CD8-positive, alpha-beta memory T cell (primary cell): Measurements from ENCODE around the gene RAI1. TPM values are rescaled to one million over a fixed set of nuclear protein-coding genes. Genes with fewer than 3 reads are reported as not detected.

ENCODE experiments used
- CTCF ChIA-PET: fragments of 350-600 bp; sonication (Branson Sonifier 250); formaldehyde crosslinking; loops from one replicate; lab custom pipeline; 2021; ENCODE audit warnings: antibody characterized with exemption; lab: Charles Lee
- POLR2A ChIA-PET: fragments of 350-600 bp; sonication (Branson Sonifier 250); formaldehyde crosslinking; loops from one replicate; lab custom pipeline; 2021; ENCODE audit warnings: antibody characterized with exemption; lab: Charles Lee
- DNase-seq, 5 donors: peaks; one replicate each; pipeline versions ENCODE4 v3.0.0 to v3.0.0-alpha.2; 2020 to 2022; ENCODE audit warnings: mixed read lengths in 1 of 5
- H3K27ac ChIP-seq: one replicate; pipeline ENCODE4 v1.7.0; 2013; ENCODE audit warnings: low read depth, mild to moderate bottlenecking, low read length, moderate library complexity
- H3K27me3 ChIP-seq: 2 replicates; pipeline ENCODE4 v1.7.0; 2013; ENCODE audit warnings: low read length, mild to moderate bottlenecking; ENCODE audit not compliant: insufficient read depth, poor library complexity, severe bottlenecking
- H3K36me3 ChIP-seq: 2 replicates; pipeline ENCODE4 v1.7.0; 2013; ENCODE audit warnings: mild to moderate bottlenecking, low read length, moderate library complexity; ENCODE audit not compliant: insufficient read depth
- H3K4me1 ChIP-seq: 2 replicates; pipeline ENCODE4 v1.7.0; 2013; ENCODE audit warnings: mild to moderate bottlenecking, low read length, moderate library complexity; ENCODE audit not compliant: insufficient read depth
- H3K4me3 ChIP-seq: 2 replicates; pipeline ENCODE4 v1.7.0; 2013; ENCODE audit warnings: mild to moderate bottlenecking, low read length
- H3K9me3 ChIP-seq: 2 replicates; pipeline ENCODE4 v1.7.0; 2013; ENCODE audit warnings: mild to moderate bottlenecking, low read length
- H3K27ac Mint-ChIP-seq, 8 donors: one replicate each; pipeline ENCODE4 v1.8.0; 2020 to 2021; ENCODE audit warnings: mixed read lengths in 8 of 8, mild to moderate bottlenecking in 6 of 8, inconsistent platforms in 3 of 8, moderate library complexity in 3 of 8
- H3K27me3 Mint-ChIP-seq, 2 donors: one replicate each; pipeline ENCODE4 v1.8.0; 2020 to 2021; ENCODE audit warnings: mixed read lengths in 2 of 2, mild to moderate bottlenecking in 1 of 2, moderate library complexity in 1 of 2
- H3K36me3 Mint-ChIP-seq, 3 donors: one replicate each; pipeline ENCODE4 v1.8.0; 2020 to 2021; ENCODE audit warnings: mixed read lengths in 3 of 3, inconsistent platforms in 1 of 3, mild to moderate bottlenecking in 1 of 3
- H3K4me1 Mint-ChIP-seq, 3 donors: one replicate each; pipeline ENCODE4 v1.8.0; 2020 to 2021; ENCODE audit warnings: mixed read lengths in 3 of 3, inconsistent platforms in 1 of 3, mild to moderate bottlenecking in 1 of 3
- H3K4me3 Mint-ChIP-seq, 7 donors: one replicate each; pipeline ENCODE4 v1.8.0; 2020 to 2021; ENCODE audit warnings: mixed read lengths in 7 of 7, mild to moderate bottlenecking in 6 of 7, moderate library complexity in 4 of 7, inconsistent platforms in 2 of 7
- H3K9me3 Mint-ChIP-seq, 5 donors: one replicate each; pipeline ENCODE4 v1.8.0; 2020 to 2022; ENCODE audit warnings: mixed read lengths in 5 of 5, mild to moderate bottlenecking in 3 of 5, moderate library complexity in 2 of 5, inconsistent platforms in 1 of 5
- polyA plus RNA-seq: library from polyadenylated mRNA; unstranded; fragments of 300-500 nt; fragmentation: Illumina TruSeq; gene quantifications from one replicate; pipeline ENCODE4 v1.2.3, GENCODE V29; 2021
- total RNA-seq, 2 experiments: library from RNA; stranded (reverse); gene quantifications; one replicate each; pipeline ENCODE4 v1.2.3, GENCODE V29; 2021

Gene RAI1
- total and polyA plus RNA-seq, 3 experiments from 2014 or later: 5.6 to 20.2 (median 19.7) TPM

GRCh38 chr17:17783825-17784656 is 102.8 kb downstream of the RAI1 start:
- H3K27ac ChIP-seq: no peak overlapping the region
- POLR2A ChIA-PET: no interaction called here
- peak overlapping the region; percentile 78 to 93 (median 83) for H3K4me3 Mint-ChIP-seq

GRCh38 chr17:17784657-17785267 is 103.5 kb downstream of the RAI1 start:
- Histone ChIP-seq H3K36me3 (no peaks in the 10 kb centered on the region), H3K9me3 (no peaks in the 10 kb centered on the region), H3K27ac (no peak overlapping the region), H3K4me1 (peaks cover 19% of the 10 kb centered on the region), H3K27me3 (no peaks in the 10 kb centered on the region), H3K4me3 (peak overlapping the region; percentile 59)
- peak overlapping the region in 1 of 8 donors; percentile 47 for H3K27ac Mint-ChIP-seq
- DNase-seq: peak in 1 of 5 donors; percentile 45
- peaks cover 4 to 35% (median 11%) of the 10 kb centered on the region in 3 donors for H3K4me1 Mint-ChIP-seq
- peak overlapping the region; percentile 14 to 78 (median 49) for H3K4me3 Mint-ChIP-seq
- POLR2A ChIA-PET: no interaction called here
- no peaks in the 10 kb centered on the region for H3K36me3 Mint-ChIP-seq
- H3K9me3 Mint-ChIP-seq: no peaks in the 10 kb centered on the region
- CTCF ChIA-PET: no interaction called here
- peaks cover 3% of the 10 kb centered on the region in 2 donors for H3K27me3 Mint-ChIP-seq

More at GRCh38 chr17:17783825-17784656, 102.8 kb downstream of the RAI1 start:
- no peaks in the 10 kb centered on the region for H3K36me3 ChIP-seq
- Mint-ChIP-seq H3K27ac (peak overlapping the region in 3 of 8 donors; percentile 29 to 71 (median 53)), H3K4me1 (peaks cover 4 to 35% (median 11%) of the 10 kb centered on the region in 3 donors), H3K36me3 (no peaks in the 10 kb centered on the region), H3K9me3 (no peaks in the 10 kb centered on the region), H3K27me3 (peaks cover 3% of the 10 kb centered on the region in 2 donors)
- peaks cover 19% of the 10 kb centered on the region for H3K4me1 ChIP-seq
- H3K27me3 ChIP-seq: no peaks in the 10 kb centered on the region
- DNase-seq: peak in 2 of 5 donors; percentile 16 to 46
- CTCF ChIA-PET: interaction anchor here (0.8 to 1.1 kb wide), 2 partner anchors 10 to 22 kb away, joined by 3 read pairs; no protein-coding TSS in a partner anchor
- H3K9me3 ChIP-seq: no peaks in the 10 kb centered on the region
- H3K4me3 ChIP-seq: peak overlapping the region; percentile 59

DNA sequence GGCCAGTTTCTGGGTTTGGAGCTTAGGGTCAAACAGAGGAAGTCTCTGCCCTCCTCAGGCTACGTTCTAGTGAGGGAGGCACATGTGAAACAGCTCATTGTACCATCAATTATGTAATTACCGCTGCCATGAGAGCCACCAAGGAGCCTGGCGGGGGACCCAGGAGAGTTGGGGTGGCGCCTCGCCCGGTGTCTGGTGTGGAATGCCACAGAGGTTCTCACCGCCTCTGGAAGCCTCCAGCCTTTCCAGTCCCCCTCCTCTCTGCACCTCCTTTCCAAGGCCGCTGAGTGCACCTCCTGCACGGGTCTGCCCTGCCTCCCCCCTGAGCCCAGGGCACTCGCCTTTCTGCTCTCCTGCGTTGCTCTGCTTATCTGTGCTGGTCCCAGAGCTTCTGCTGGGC is 104.1 kb downstream of the RAI1 start:
- Mint-ChIP-seq H3K4me3 (peak overlapping the region in 6 of 7 donors; percentile 14 to 57 (median 38)), H3K9me3 (no peaks in the 10 kb centered on the region)

DNA sequence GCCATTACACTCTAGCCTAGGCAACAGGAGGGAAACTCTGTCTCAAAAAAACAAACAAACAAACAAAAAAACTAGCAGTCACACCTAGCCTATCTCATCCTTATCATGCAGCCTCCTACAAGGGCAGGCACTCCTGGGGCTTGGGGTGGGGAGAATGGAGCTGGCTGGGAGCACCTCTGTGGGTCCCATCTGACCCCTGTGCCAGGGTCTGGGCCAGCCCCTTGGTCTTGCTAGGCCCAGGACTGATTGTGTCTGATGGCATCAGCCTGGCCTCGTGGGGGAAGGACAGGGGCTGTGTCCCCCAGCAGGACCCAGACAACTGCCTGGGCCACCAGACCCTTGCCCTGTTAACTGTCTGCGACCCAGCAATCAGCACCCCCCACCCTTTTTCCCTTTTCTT is 105.7 kb downstream of the RAI1 start:
- Histone ChIP-seq H3K9me3 (no peaks in the 10 kb centered on the region), H3K36me3 (no peaks in the 10 kb centered on the region), H3K27ac (no peak overlapping the region), H3K4me3 (no peak overlapping the region), H3K27me3 (no peaks in the 10 kb centered on the region), H3K4me1 (peaks cover 23% of the 10 kb centered on the region)
- Mint-ChIP-seq H3K4me3 (peak overlapping the region in 1 of 7 donors; percentile 27), H3K4me1 (peaks cover 5 to 25% (median 9%) of the 10 kb centered on the region in 3 donors), H3K27ac (peak overlapping the region in 1 of 8 donors; percentile 45), H3K9me3 (no peaks in the 10 kb centered on the region), H3K36me3 (no peaks in the 10 kb centered on the region), H3K27me3 (peaks cover 0 to 3% of the 10 kb centered on the region in 2 donors)
- POLR2A ChIA-PET: no interaction called here
- CTCF ChIA-PET: no interaction called here
- DNase-seq: no peak

More for the DNA sequence above, 104.1 kb downstream of the RAI1 start:
- Mint-ChIP-seq H3K27me3 (peaks cover 3% of the 10 kb centered on the region in 2 donors), H3K36me3 (no peaks in the 10 kb centered on the region), H3K4me1 (peaks cover 4 to 34% (median 11%) of the 10 kb centered on the region in 3 donors), H3K27ac (peak overlapping the region in 3 of 8 donors; percentile 45 to 94 (median 55))
- DNase-seq: no peak
- Histone ChIP-seq H3K4me1 (peaks cover 19% of the 10 kb centered on the region), H3K27ac (no peak overlapping the region), H3K27me3 (no peaks in the 10 kb centered on the region), H3K36me3 (no peaks in the 10 kb centered on the region), H3K9me3 (no peaks in the 10 kb centered on the region), H3K4me3 (no peak overlapping the region)
- POLR2A ChIA-PET: no interaction called here
- CTCF ChIA-PET: interaction anchor here (0.7 to 0.9 kb wide), 2 partner anchors 18 to 289 kb away, joined by 3 read pairs; no protein-coding TSS in a partner anchor

- Mint-ChIP-seq H3K27me3 (peaks cover 0 to 3% of the 10 kb centered on the region in 2 donors), H3K9me3 (no peaks in the 10 kb centered on the region), H3K27ac (no peak overlapping the region), H3K4me3 (no peak overlapping the region), H3K4me1 (peaks cover 11 to 30% (median 14%) of the 10 kb centered on the region in 3 donors), H3K36me3 (no peaks in the 10 kb centered on the region)
- Histone ChIP-seq H3K4me1 (peaks cover 29% of the 10 kb centered on the region), H3K4me3 (no peak overlapping the region), H3K27ac (no peak overlapping the region), H3K27me3 (no peaks in the 10 kb centered on the region), H3K9me3 (no peaks in the 10 kb centered on the region), H3K36me3 (no peaks in the 10 kb centered on the region)
- ChIA-PET POLR2A (no interaction called here), CTCF (no interaction called here)
- no peak for DNase-seq
Observed at GRCh38 chr17:17787568-17787967, 106.3 kb downstream of the RAI1 start.

GRCh38 chr17:17788967-17789366 is 107.7 kb downstream of the RAI1 start:
- no peaks in the 10 kb centered on the region for H3K9me3 Mint-ChIP-seq
- no peaks in the 10 kb centered on the region for H3K36me3 ChIP-seq
- no peaks in the 10 kb centered on the region for H3K9me3 ChIP-seq
- peaks cover 18 to 41% (median 21%) of the 10 kb centered on the region in 3 donors for H3K4me1 Mint-ChIP-seq
- ChIA-PET CTCF (no interaction called here), POLR2A (no interaction called here)
- H3K4me3 Mint-ChIP-seq: no peak overlapping the region
- H3K27me3 ChIP-seq: no peaks in the 10 kb centered on the region
- no peak overlapping the region for H3K4me3 ChIP-seq
- H3K27ac Mint-ChIP-seq: peak overlapping the region in 2 of 8 donors; percentile 50 to 54
- H3K27me3 Mint-ChIP-seq: peaks cover 0 to 3% of the 10 kb centered on the region in 2 donors
- H3K4me1 ChIP-seq: peaks cover 35% of the 10 kb centered on the region
- no peak overlapping the region for H3K27ac ChIP-seq
- no peak for DNase-seq
- H3K36me3 Mint-ChIP-seq: peaks cover 0 to 6% (median 4%) of the 10 kb centered on the region in 3 donors

DNA sequence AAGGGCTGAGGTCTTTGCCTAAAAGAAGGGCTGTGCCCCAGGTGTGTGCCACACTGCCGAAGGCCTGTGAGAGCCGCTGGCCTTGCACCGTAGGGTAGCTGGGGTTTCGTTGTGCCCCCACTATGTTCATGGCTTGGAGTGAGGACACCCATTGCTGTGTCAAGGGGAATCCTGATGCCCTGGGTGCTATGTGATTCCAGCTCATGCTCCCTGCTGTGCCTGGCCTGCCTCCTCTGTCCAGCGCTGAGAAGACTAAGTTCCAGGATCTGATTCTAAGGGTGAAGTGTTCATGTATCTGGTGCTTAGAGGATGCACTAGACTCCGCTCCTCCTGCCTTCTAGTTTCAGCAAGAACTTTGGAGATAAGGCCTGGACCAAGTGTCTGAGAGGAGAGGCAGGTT is 108.2 kb downstream of the RAI1 start:
- Mint-ChIP-seq H3K27ac (peak overlapping the region in 4 of 8 donors; percentile 38 to 70 (median 54)), H3K9me3 (no peaks in the 10 kb centered on the region)
- peaks cover 31% of the 10 kb centered on the region for H3K4me1 ChIP-seq

More for the DNA sequence above, 108.2 kb downstream of the RAI1 start:
- ChIA-PET CTCF (interaction anchor here (1.1 to 1.9 kb wide), 2 partner anchors 23 to 76 kb away, joined by 3 to 9 read pairs; no protein-coding TSS in a partner anchor), POLR2A (no interaction called here)
- Mint-ChIP-seq H3K27me3 (peaks cover 0 to 3% of the 10 kb centered on the region in 2 donors), H3K4me3 (no peak overlapping the region), H3K4me1 (peaks cover 18 to 39% (median 23%) of the 10 kb centered on the region in 3 donors), H3K36me3 (peaks cover 0 to 8% (median 4%) of the 10 kb centered on the region in 3 donors)
- DNase-seq: no peak
- no peak overlapping the region for H3K4me3 ChIP-seq
- no peaks in the 10 kb centered on the region for H3K27me3 ChIP-seq
- H3K36me3 ChIP-seq: no peaks in the 10 kb centered on the region
- no peak overlapping the region for H3K27ac ChIP-seq
- H3K9me3 ChIP-seq: no peaks in the 10 kb centered on the region
